Tibial nerve (tissue), 4 donors: Measurements from ENCODE around the gene UQCR10. TPM values are rescaled to one million over a fixed set of nuclear protein-coding genes. Genes with fewer than 3 reads are reported as not detected.

Source experiments
- DNase-seq, 2 donors: peaks; one replicate each; pipeline ENCODE4 v3.0.0-alpha.2; 2019; ENCODE audit warnings: low spot score in 2 of 2
- H3K27ac ChIP-seq, 4 donors: fragments of 200-600 bp; sonication (generic) in 3 of 4; one replicate each; pipeline ENCODE4 v1.5.1; 2017 to 2019; ENCODE audit warnings: mild to moderate bottlenecking in 1 of 4
- H3K27me3 ChIP-seq, 2 donors: fragments of 200-600 bp; sonication (generic) in 1 of 2; one replicate each; pipeline versions ENCODE4 v1.5.1 to v1.6.0; 2017 to 2019
- H3K36me3 ChIP-seq, 3 donors: fragments of 200-600 bp; sonication (generic); one replicate each; pipeline ENCODE4 v1.5.1; 2018 to 2019
- H3K4me1 ChIP-seq, 4 donors: fragments of 200-600 bp; sonication (generic) in 3 of 4; one replicate each; pipeline ENCODE4 v1.5.1; 2017 to 2019
- H3K4me3 ChIP-seq, 4 donors: fragments of 200-600 bp; sonication (generic) in 3 of 4; one replicate each; pipeline ENCODE4 v1.5.1; 2017 to 2019; ENCODE audit warnings: mild to moderate bottlenecking in 1 of 4, moderate library complexity in 1 of 4
- H3K9me3 ChIP-seq, 4 donors: fragments of 200-600 bp; sonication (generic) in 3 of 4; one replicate each; pipeline ENCODE4 v1.5.1; 2017 to 2019
- EP300 ChIP-seq, 2 donors: sonication (generic); formaldehyde crosslinking; IDR thresholded peaks; one replicate each; pipeline ENCODE4 v1.6.1; 2017; ENCODE audit warnings: antibody characterized with exemption in 2 of 2, mild to moderate bottlenecking in 1 of 2
- POLR2A ChIP-seq, 2 donors: fragments of 450-650 bp; IDR thresholded peaks; one replicate each; pipeline ENCODE4 v1.6.1; 2017; ENCODE audit warnings: antibody characterized with exemption in 2 of 2, mild to moderate bottlenecking in 2 of 2, moderate library complexity in 2 of 2
- WGBS, 2 donors: methylation state at CpG; one replicate each; pipeline ENCODE4 v1.1.5; 2018; 5-methylcytosine and 5-hydroxymethylcytosine counted together
- total RNA-seq, 4 donors: library from RNA; depleted of rRNA; stranded (reverse); fragments of >200 nt; gene quantifications; one replicate each; pipeline ENCODE4 v1.1.0, GENCODE V29; 2016
- TF ChIP-seq, protein P1 (sequence below), 5 experiments: fragments of 200-600 bp in 3 of 5; fragments of 450-650 bp in 2 of 5; sonication (generic) in 3 of 5; IDR thresholded peaks; one replicate each; pipeline ENCODE4 v1.5.1; 2016 to 2019; ENCODE audit warnings: antibody characterized with exemption in 5 of 5, mild to moderate bottlenecking in 3 of 5, moderate library complexity in 2 of 5

The UQCR10 gene
- total RNA-seq, 4 donors from 2014 or later = 30.4 to 56.7 (median 35.5) TPM

DNA sequence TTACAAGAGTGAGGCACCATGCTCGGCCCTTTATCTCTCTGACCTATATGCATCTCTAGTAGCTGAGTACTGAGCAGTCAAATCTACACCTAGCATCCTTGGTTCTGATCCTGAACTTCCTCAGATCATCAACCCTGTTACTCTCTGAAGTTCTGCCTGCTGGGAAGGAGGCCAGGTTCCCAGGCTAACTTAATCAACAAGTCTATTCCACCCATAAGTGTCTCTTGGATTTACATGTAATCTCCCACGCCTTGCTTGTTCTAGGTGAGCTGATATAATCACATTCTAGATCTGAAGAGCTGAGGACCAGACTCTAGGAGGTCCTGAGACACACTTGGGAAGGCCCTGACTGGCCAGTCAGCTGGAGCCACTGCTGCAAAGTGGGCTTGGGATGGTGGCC lies 25.2 kb upstream of the UQCR10 start:
- no peaks in the 10 kb centered on the region for H3K27me3 ChIP-seq
- no peak overlapping the region for H3K27ac ChIP-seq
- WGBS, 2 donors = 88 to 95% methylated on average over 2 of the region's 2 CpGs
- H3K36me3 ChIP-seq = peaks cover 0 to 100% (median 3%) of the 10 kb centered on the region in 3 donors
- no peak for DNase-seq
- no peak overlapping the region for H3K4me3 ChIP-seq
- no peaks in the 10 kb centered on the region for H3K9me3 ChIP-seq
- H3K4me1 ChIP-seq = peaks cover 0 to 3% (median 0%) of the 10 kb centered on the region in 4 donors
- no peak for TF ChIP-seq POLR2A (IDR thresholded peaks at IDR 0.05)
- TF ChIP-seq, protein P1, sequence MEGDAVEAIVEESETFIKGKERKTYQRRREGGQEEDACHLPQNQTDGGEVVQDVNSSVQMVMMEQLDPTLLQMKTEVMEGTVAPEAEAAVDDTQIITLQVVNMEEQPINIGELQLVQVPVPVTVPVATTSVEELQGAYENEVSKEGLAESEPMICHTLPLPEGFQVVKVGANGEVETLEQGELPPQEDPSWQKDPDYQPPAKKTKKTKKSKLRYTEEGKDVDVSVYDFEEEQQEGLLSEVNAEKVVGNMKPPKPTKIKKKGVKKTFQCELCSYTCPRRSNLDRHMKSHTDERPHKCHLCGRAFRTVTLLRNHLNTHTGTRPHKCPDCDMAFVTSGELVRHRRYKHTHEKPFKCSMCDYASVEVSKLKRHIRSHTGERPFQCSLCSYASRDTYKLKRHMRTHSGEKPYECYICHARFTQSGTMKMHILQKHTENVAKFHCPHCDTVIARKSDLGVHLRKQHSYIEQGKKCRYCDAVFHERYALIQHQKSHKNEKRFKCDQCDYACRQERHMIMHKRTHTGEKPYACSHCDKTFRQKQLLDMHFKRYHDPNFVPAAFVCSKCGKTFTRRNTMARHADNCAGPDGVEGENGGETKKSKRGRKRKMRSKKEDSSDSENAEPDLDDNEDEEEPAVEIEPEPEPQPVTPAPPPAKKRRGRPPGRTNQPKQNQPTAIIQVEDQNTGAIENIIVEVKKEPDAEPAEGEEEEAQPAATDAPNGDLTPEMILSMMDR (IDR thresholded peaks at IDR 0.05) = no peak
- no peak for TF ChIP-seq EP300 (IDR thresholded peaks at IDR 0.05)

DNA sequence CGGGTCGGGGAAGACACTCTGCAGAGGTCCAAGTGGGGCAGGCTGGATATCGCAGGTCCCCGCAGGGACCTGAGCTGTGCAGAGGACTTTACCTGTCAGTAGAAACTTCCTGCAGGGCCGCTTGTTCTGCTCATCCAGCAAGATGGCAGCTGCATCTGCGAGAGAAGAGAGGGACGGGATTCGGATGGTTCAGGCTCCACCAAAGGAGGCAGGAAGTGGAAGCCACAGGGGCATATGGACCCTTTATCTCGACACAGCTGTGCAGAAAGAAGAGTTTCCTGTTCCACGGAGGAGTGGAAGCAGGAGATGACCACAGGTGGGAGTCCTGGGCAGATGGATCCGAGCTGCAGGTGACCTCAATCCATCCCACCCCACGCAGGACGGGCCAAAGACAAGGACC lies 24.8 kb upstream of the UQCR10 start:
- peaks cover under 1 to 100% (median 3%) of the 10 kb centered on the region in 3 donors for H3K36me3 ChIP-seq
- DNase-seq = no peak
- WGBS, 2 donors = 85 to 89% methylated on average over 13 of the region's 13 CpGs
- no peaks in the 10 kb centered on the region for H3K27me3 ChIP-seq
- no peak overlapping the region for H3K4me3 ChIP-seq
- TF ChIP-seq, protein P1 (IDR thresholded peaks at IDR 0.05) = no peak
- no peak for TF ChIP-seq EP300 (IDR thresholded peaks at IDR 0.05)
- TF ChIP-seq POLR2A (IDR thresholded peaks at IDR 0.05) = no peak
- H3K27ac ChIP-seq = no peak overlapping the region
- no peaks in the 10 kb centered on the region for H3K9me3 ChIP-seq
- peaks cover 0 to 3% (median 0%) of the 10 kb centered on the region in 4 donors for H3K4me1 ChIP-seq

DNA sequence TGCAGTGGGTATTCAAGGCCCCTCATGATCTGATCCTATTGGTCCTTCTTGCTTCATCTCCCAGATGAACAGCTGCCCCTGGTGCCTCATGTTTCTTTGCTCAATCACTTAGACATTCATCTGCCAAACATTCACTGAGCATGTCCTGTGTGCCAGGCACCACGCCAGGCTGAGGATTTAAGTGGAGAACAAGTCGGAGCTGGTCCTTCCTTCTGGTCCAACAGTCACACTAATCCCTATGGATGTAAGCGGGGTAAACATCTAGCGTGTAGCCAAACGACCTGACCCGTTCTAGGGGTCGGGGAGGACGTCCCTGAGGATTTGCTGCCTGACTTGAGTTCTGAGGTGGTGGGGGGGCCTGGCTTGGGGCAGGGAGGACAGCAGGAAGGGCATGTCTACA lies 22.3 kb upstream of the UQCR10 start:
- peak in 1 of 2 donors; percentile 14 for DNase-seq
- TF ChIP-seq EP300 (IDR thresholded peaks at IDR 0.05) (no peak), POLR2A (IDR thresholded peaks at IDR 0.05) (no peak)
- TF ChIP-seq, protein P1 (IDR thresholded peaks at IDR 0.05) = no peak
- H3K36me3 ChIP-seq = peaks cover 3 to 98% (median 9%) of the 10 kb centered on the region in 3 donors

GRCh38 chr22:29747832-29748231 lies 19.3 kb upstream of the UQCR10 start:
- Histone ChIP-seq H3K4me1 (peaks cover 0 to 3% (median 0%) of the 10 kb centered on the region in 4 donors), H3K27ac (no peak overlapping the region), H3K4me3 (no peak overlapping the region), H3K27me3 (no peaks in the 10 kb centered on the region), H3K9me3 (no peaks in the 10 kb centered on the region), H3K36me3 (peaks cover 6 to 88% (median 9%) of the 10 kb centered on the region in 3 donors)
- DNase-seq = no peak
- no peak for TF ChIP-seq EP300 (IDR thresholded peaks at IDR 0.05)
- TF ChIP-seq, protein P1 (IDR thresholded peaks at IDR 0.05) = no peak
- TF ChIP-seq POLR2A (IDR thresholded peaks at IDR 0.05) = no peak
- 87 to 92% methylated on average over 7 of the region's 7 CpGs for WGBS, 2 donors

More for the DNA sequence above, 22.3 kb upstream of the UQCR10 start:
- WGBS, 2 donors = 59 to 64% methylated on average over 8 of the region's 8 CpGs
- H3K27me3 ChIP-seq = no peaks in the 10 kb centered on the region
- peaks cover 0 to 3% (median 0%) of the 10 kb centered on the region in 4 donors for H3K4me1 ChIP-seq
- H3K27ac ChIP-seq = no peak overlapping the region
- no peak overlapping the region for H3K4me3 ChIP-seq
- H3K9me3 ChIP-seq = no peaks in the 10 kb centered on the region

GRCh38 chr22:29748248-29748893 lies 18.8 kb upstream of the UQCR10 start:
- H3K9me3 ChIP-seq = no peaks in the 10 kb centered on the region
- H3K27me3 ChIP-seq = no peaks in the 10 kb centered on the region
- WGBS, 2 donors = 91 to 93% methylated on average over 9 of the region's 9 CpGs
- peaks cover 0 to 3% (median 0%) of the 10 kb centered on the region in 4 donors for H3K4me1 ChIP-seq
- peaks cover 6 to 88% (median 9%) of the 10 kb centered on the region in 3 donors for H3K36me3 ChIP-seq
- no peak overlapping the region for H3K4me3 ChIP-seq
- no peak for DNase-seq
- TF ChIP-seq EP300 (IDR thresholded peaks at IDR 0.05) (no peak), POLR2A (IDR thresholded peaks at IDR 0.05) (no peak)
- TF ChIP-seq, protein P1 (IDR thresholded peaks at IDR 0.05) = no peak
- H3K27ac ChIP-seq = no peak overlapping the region
